Islet precursor cell (in vitro differentiated cells): Measurements from ENCODE around the gene RGL2.

ENCODE experiments used
- DNase-seq: peaks from one replicate; pipeline ENCODE4 v3.0.0-alpha.2; 2018

The RGL2 gene

DNA sequence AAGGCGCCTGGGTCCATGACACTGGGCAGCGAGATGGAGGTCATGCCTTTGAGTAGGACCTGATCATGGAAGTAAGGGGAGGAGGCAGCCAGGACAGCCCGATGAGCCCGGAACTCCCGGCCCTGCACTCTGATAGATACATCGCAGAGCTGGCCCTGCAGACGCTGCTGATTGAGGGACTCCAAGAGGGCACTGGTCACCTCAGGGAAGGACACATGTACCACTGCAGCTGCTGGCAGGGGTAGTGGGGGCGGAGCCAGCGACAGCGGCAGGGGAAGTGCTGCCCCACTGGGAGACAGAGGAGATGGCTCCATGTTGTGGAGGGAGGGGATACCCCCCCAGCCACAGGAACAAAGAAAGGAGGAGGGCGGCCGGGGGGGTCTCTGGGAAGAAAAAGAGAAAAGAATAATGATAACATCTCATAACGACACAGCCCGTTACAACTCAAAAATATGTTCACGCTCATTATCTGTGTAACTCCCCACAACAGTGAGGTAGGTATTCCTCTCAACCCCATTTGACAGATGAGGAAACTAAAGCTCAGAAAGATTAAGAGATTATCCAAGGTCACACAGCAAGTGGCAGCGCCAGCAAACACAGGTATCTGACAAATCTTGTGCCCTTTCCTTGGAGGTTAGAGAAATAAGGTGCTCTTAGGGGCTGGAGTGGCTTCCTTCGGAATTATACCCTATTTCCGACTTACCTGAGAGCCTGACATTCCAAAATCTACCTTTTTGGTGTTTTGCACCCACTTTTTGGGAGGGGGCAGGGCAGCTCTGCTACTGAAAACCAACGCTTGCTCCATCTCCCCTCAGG lies 18.1 kb upstream of the RGL2 start:
- peak; percentile 47 for DNase-seq

DNA sequence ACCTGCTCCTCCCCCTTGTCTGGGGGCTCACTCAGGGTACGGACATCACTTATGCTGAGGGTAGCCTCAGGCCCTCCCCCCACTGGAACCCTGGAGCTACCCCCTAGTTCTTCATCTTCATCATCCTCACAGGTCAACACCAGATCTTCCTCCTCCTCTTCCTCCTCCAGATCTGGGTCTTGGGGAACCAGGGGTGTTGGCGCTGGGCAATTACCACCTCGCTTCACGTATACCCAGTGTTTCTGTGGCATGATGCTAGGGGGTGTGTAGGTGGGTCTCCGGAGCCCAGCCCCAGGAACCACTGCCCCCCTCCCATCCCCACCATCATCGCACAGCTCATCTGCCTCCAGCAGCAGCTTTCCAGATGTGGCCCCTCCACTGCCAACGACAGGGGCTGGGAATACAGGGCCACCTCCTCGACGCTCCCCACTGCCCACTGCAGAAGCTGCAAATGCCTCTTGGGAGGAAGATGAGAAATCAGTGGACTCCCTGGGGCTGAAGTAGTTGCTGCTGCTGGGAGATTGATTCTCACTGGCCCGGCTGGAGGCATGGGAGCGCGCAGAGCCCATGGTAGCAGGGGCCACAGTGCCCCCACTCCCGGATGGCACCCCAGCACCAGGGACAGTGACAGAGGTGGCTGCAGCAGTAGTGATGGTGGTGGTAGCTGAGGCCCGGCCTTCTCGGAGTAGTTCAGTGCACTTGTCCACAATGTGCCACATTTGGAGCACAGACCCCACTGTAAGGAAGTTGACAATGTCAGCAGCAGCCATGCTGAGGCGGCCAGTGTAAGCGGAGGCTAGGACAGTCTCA lies 17.3 kb upstream of the RGL2 start:
- no peak for DNase-seq

DNA sequence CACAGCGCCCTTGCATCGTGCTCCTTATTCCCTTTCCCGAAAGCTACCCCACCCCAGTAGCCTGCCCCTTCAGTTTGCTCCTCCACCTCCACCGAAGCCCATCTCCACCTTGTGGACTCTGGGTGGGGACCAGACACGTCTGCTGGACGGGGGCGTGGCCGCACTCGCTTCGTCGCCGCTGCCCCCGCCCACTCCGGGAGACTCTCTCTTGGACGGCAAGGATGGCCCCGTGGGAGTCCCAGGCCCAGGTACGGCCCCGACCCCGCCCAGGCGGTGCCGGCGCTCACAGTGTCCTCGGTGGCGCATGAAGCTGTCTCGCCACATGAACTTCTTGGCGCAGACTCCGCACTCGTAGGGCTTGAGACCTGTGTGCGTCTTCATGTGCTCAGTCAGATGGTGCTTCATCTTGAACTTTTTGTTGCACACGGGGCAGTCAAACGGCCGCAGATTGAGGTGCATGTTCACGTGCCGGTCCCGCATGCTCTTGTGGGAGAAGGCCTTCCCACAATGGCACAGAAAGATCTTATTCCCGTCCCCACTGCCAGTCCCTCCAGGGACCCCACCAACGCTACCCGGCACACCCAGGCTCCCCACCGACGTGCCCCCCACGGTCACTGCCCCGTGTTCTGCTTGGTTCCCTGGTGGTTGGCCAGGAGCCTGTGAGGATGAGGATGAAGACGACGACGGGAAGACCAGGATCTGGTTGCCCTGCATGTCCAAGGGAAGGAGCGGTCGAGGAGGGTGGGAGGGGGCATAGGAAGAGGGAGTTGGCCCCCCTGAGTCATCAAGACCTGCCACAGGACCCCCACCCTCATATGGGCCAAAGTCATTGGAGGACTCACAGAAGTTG lies 16.4 kb upstream of the RGL2 start:
- peak; percentile 83 for DNase-seq

DNA sequence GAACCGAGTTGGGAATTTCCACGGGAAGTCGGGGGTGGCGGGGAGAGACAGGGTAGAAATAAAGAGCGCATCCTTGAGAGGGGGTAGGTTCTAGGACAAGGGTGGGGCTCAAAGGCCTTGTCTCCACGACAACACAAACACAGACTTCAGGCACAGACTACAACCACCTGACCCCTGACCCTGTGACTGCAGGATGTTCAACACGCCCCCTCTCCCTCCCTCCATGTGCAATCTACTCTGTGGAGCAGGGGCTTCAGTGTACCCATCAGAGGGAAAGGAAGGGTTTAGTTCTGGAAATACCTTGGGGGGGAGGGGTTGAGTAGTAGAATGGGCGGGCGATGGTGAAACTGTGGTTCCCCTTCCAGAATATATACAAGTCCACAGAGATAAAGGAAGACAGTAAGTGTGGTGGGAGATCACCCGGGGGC lies 15.8 kb upstream of the RGL2 start:
- DNase-seq, result peak; percentile 76

DNA sequence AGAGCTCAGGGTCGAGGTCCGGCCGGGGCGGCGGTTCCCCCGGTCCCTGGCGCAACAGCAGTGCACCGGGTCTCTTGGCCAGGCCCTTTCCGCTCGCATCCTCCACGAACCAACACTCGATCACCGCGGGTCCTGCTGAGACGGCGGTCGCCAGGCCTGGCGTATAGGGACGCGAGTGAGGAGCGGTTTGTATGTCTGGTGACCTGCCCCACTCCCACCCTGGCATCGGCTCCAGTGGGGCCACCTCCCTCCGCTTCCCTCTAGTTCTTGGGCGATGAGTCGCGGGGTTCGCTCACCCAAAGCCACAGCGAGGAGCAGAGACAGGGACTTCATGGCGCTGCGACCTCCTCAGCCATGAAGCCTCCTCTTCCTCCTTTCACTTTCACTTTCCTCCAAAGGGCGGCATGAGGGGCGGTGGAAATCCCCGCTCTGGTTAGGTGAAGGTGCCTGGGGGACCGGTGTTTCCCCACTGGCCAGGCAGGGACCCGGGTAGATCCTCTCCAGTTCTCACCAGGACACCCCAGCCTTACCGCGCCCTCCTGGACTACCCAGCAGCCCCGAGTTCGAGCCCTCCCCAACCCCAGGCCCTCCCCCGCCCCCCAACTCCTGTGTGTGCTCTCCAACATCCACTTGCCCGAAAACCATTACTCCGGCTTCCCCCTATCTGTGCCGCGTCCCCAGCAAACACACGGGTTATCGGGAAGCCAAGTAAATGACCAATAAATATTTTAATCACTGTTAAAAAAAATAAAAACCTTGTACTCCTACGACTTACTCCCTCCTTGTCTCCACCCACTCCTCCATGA lies 15.2 kb upstream of the RGL2 start, which contains the start of gene TAPBP:
TSS of gene TAPBP (minus strand) at position 370 of the 806 bp plus-strand sequence. CDS start at position 333, 37 bp downstream.
- peak; percentile 73 for DNase-seq

DNA sequence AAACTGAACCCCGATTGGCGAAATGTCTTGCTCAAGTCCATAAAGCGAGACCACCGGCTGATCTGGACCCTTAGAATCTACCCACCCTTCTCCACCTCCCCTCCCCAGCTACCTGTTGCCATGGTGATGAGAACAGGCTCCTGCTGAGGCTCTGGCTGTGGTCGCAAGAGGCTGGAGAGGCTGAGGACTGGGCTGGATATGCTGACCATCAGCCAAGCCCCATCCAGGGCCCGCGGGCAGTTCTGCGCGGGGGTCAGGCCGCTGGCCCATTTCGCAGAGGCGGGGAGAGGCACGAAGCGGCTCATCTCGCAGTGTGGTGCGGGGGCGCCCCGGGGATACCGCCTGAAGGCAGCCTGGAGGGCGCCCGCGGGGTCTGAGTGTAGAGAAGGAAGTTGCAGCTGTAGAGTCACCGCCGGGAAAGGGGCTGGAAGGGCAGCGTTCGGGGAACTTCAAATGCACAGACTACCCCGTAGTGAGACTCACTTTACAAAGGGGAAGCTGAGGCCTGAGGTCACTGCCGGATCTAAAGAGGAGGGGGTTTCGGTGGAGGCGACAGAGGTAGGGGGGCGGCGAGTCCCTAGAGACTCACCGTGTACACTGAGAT lies 14.5 kb upstream of the RGL2 start:
- DNase-seq, result peak; percentile 81

DNA sequence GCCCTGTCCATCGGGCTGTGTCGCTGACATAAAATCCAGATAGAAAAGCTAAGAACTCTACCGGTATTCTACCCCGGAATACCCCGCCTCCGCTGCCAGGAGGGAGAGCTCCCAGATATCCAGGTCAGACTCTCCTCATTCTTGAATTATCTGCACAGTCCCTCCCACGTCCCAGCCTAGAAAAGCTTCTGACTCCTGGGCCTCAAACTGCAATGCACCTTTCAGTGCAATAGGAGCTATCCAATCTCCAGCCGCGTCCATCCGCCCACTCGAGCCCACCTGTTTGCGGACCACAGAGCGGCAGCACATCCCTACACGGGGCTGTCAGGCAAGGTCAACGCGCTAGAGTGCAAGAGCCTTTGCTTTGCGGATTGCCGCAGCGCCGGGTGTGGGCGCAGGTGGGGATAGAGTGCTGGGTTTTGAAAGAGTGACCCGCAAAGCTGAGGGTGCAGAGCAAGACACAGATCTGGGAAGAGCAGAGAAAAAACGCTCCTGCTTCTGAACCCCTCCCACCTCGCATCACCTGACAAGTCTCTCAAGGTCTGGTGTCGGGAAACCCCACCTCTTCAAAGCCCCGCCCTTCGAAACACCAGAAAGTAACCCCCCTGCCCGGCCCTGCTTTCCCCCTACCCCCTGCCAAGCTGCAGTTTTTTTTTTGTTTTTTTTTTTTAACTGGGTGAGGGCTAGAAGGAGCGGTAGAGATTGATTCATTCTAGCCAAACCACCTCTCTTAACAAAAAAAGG lies 13.8 kb upstream of the RGL2 start:
- peak; percentile 90 for DNase-seq

DNA sequence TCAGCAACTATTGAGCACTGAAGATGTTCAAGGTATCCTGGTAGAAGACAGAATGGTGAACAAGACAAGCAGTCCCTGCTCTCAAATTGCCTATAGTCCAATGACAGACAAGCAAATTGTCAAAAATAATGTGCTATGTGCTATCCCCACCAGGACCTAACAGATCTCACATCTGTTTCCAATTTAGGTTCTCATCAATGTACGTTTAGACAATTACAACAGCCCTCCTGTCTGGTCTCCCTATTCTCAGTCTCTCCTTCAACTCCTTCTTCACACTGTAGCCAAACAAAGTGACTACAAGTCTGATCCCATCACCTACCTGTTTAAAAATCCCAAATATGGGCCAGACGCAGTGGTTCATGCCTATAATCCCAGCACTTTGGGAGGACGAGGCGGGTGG lies 7.6 kb upstream of the RGL2 start:
- no peak for DNase-seq

DNA sequence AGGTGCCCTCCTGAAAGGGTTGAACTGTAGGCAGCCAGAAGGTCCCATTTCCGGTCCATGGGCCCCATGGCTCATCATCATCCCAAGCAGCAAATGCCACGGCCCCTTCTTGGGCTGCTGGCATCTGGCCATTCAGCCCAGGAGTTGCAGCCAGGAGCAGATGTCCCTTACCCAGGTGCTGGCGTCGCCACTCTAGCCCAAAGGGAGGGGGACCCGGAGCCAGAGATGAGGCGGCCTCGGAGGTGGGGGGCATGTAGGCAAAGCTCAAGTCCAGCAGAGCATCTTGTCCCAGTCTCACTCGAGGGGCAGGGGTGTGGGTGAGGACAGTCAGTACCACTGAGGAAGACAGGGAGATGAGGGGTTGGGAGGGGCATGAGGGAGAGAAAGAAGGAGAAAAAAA lies 6.3 kb upstream of the RGL2 start:
- no peak for DNase-seq

DNA sequence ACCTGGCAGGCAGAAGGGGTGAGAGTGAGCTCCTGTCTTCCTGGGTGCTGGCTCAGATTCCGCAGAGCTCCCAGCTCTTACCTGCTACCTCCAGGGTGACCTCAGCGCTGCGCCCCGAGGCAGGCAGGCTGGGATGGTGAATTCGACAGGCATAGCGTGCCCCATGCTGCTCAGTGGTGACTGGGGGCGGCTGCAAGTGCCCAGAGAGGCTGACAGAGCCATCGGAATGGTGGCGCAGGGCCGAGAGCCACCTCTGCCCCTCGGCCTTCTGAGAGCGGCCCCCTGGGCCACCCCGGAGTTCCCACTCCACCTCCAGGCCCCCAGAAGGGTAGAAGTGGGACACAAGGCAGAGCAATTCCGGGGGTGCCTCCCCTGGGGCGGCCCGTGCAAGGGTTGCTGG lies 5.5 kb upstream of the RGL2 start:
- DNase-seq, result no peak

DNA sequence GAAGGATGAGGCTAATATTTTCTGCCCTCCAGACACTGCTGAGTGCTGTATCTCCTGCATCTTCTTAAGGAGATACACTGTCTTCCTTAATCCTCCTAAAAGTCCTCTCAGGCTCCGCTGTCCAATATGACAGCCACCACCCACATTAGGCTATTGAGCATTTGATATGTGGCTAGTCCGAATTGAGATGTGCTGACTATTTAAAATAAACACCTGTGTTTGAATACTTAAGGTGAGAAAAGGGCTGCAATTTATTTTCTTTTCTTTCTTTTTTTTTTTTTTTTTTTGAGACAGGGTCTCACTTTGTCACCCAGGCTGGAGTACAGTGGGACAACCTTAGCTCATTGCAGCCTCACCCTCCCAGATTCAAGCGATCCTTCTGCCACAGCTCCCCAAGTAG lies 3.1 kb upstream of the RGL2 start:
- DNase-seq, result no peak

DNA sequence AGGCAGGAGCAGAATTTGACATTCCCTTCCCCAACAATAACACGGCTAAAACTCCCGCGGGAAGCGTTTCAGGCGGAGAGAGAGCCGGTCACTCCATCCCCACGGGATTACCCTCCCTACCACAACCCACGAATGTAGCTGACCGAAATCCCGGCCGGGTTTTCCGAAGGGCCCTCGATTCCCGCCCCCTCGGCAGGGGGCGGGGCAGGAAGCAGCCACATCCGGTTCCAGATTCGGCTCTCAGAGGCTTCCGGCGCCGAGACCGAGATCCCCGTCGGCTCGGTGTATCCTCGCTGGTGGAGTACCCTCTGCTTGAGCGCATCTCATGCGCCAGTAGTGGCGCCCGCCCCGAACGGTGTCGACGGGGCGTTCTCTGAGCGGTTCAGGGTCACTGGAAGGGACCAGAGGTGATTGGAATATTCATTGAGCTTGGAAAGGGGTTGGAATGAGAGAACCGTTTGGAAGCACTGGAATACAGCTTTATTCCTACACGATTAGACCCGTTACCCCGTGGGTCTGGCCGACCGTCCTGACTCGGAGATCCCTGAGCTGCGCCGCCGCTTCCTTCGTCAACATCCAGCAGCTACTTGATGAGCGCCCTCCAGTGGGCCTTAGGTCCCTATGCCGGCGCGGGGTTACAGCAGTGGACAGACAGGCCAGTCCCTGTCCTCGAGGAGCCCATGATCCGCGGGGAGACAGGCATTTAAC lies 649 bp upstream of the RGL2 start:
- peak; percentile 95 for DNase-seq

DNA sequence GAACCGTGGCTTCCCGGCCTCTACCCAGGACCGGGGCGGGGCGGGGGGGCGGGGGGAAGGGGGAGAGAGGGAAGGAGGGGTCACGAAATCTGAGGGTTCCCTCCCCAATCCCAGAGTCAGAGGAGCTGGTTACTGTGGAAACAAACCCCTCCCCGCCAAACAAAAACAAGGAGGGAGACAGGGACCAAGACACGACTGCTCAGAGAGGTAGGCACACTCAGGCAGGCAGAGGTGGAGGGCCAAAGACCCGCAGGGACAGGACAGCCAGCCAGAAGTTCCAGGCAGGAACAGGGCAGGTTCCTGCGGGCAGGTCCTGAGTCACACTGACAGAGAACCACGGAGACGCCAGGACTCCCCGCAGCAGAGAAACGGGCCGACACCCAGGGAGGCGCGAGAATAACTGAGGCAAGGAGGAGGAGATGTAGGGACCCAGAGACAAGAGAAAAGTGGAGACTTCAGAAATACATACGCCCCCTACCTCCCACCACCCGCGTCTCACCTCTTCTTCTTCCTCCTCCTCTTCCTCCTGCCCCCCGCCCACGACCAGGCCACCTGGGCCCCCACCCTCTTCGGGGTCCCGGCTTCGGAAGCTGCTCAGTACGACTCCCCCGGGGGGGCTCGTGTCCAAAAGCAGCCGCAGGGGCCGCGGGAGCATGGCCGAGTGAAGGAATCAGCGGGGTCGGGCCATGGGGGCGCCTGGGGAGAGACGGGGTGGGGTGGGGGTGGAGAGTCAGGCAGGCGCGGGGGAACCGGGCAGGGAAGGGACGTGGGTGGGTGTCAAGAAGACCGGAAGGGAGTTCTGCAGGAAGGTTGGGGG lies 578 bp downstream of the RGL2 start:
- DNase-seq, result peak; percentile 95

DNA sequence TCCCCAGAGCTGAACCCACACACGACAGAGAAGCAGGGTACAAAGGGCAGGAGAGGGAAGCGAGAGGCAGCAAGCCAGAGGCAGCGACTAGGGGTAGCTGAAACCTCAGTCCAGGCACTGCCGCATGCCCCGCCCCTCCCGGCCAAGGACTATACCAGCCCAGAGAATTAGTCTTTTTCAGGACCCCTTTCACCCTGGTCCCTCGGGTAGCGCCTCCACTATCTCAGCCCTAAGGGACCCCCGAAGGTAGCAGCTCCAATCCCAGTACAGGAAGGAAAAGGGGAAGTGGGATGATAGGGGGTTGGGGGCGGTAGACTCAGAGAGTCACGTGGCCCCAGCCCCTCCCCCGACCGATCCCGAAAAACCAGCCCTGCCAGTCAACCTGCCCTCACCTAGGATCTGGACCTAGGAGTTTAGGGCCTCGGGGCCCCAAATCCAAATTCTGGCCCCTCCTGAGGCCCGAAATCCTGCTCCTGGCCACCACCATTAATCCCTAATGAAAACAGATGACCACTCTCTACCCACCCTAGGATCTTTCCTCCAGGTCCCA lies 1.3 kb downstream of the RGL2 start:
- peak; percentile 87 for DNase-seq

DNA sequence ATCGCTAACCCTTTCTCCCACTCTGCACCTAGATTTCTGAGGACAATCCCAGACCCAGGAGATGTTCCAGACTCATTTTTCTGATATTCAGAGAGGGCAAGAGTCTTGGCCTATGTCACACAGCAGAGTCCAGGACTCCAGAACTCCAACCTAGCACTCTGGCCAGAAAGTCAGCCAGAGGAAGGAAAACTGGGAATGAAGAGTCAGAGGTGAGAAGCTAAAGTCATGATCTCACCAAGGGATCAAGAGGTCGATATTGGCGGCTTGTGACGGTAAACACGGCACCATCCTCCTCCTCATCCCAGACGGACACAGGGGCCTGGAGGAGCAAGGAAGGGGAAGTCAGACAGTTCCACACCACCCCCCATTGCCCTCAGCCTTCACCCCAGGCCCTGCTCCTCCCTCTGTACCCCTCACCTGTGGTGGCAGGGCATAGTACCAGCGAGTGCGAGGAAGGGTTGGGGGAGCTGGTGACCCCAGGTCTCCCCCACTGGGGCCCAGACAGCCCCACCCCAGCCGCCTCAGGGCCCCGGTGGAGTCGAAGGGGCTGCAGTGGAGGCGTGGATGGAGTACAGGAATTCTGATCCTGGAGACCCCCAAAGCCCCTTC lies 1.8 kb downstream of the RGL2 start:
- DNase-seq, result no peak

DNA sequence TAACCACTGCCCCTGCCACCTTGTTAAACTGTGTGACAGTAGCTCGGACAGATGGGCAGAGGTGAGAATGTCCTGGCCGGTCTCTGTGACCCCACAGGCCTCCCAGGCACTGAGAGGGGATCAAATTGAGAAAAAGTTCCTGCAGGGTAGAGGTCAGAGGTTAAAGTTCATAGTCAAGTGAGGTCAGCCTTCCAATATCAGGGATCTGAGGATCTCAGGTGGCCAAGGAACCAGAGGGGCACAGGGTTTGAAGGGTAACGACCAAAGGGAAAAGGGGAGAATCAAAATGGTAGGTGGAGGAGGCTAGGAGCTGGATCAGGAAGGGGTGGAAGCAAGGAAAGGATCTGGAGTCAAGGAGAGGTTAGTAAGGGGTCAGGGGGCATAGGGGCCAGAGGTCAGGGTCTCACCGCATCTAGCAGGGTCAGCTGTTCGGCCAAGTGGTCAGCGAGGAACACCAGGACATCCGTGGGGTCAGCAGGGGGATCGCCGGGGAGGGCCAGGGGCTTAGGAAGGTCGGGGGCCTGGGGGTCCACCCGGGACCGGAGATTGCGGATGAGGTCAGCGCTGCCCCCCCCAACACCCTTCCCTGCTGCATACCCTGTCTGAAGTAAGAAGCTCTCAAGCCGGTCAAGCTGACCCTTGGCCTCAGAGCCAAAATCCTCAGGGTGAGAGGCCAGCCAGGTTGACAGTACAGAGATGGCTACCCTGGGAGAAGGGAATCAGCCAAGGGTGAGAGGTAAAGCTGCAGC lies 2.9 kb downstream of the RGL2 start:
- no peak for DNase-seq

DNA sequence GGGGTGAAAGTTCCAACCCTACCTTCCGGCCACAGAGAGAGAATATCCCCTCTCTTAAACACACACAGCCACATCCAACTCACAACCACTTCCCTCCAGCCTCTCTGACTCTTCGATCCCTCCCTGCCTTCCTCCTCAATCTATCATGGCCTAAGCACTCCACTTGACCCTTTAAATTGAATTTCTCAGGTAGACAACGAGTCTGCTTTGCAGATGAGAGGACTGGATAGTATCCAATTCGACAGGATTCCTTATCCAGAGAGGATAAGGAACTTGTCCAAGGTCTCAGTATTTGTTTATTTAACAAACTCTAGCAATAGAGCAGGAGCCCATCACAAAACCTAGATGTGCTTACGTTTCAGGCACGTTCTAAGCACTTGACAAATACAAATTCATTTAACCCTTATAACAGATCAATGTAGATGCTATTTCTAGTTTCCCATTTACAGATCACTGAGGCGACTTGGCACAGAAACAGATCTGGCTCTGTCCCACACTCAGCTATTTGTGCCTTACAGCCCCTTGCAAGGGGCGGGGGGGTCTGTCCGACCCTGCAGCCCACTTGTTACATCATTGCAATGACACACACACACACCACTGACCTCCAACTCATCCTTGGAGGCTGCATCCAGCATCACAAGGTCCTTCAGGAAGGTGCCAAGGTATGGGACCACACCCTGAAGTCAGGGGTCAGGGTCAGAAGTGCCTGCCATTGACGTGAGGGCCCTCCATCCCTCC lies 4.5 kb downstream of the RGL2 start:
- DNase-seq, result no peak
